GM20000 (cell line): ENCODE measurements around the gene SNUPN.
A peak's percentile ranks its signal among the peaks of the same experiment; 100 is the strongest.
"Not testable (repeated sequence)": the region's sequence is repeated elsewhere in the genome, so short reads cannot be mapped to it uniquely, and the experiment has no call there.

Experiments used
- DNase-seq: peaks from one replicate; pipeline ENCODE4 v3.0.0; 2012; ENCODE audit warnings: low spot score
- TF ChIP-seq, protein P1 (sequence below): IDR thresholded peaks from 2 replicates; pipeline ENCODE4 v1.5.1; 2012; ENCODE audit warnings: mild to moderate bottlenecking, control low read depth; ENCODE audit errors: extremely low read depth, missing control alignments

The SNUPN gene

DNA sequence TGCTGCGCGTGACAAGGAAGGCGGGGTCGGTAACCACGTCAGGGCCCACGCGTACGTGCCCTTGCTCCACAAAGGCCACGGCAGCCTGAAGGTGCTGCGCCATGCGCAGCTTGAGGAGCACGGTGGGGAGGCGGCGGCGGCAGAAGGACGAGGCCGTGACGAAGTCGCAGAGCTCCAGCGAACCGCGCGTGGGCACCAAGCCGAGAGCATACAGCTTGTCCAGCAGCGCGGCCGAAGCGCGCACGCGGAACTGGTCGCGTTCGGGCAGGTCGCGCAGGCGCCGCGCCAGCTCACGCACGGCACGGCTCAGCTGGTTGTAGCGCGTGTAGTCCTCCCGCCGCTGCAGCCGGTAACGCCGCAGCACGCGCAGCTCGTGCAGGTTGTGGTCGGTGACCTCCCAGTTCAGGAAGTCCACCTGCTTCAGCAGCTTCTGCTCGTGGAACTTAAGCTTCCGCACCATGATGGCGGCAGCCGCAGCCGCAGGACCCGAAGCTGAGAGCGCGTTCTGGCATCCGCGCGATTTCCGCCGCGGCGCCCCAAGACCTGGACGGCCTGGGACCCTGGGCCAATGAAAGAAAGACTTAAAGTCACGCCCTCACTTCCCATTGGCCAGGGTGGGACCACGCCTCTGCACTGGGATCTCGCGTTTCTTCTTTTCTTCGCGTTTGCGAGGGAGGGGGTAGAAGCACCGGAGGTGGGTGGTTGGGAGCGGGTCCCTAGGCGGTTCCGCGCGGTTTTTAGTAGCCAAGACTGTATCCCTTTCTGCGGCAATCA, 14.4 kb upstream of the SNUPN start, which contains the start of gene IMP3:
IMP3 (minus strand) TSS at position 516 of the 774 bp plus-strand sequence; CDS start at position 460, 56 bp downstream.
- TF ChIP-seq, protein P1, sequence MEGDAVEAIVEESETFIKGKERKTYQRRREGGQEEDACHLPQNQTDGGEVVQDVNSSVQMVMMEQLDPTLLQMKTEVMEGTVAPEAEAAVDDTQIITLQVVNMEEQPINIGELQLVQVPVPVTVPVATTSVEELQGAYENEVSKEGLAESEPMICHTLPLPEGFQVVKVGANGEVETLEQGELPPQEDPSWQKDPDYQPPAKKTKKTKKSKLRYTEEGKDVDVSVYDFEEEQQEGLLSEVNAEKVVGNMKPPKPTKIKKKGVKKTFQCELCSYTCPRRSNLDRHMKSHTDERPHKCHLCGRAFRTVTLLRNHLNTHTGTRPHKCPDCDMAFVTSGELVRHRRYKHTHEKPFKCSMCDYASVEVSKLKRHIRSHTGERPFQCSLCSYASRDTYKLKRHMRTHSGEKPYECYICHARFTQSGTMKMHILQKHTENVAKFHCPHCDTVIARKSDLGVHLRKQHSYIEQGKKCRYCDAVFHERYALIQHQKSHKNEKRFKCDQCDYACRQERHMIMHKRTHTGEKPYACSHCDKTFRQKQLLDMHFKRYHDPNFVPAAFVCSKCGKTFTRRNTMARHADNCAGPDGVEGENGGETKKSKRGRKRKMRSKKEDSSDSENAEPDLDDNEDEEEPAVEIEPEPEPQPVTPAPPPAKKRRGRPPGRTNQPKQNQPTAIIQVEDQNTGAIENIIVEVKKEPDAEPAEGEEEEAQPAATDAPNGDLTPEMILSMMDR, result no peak
- DNase-seq, result peak; percentile 98

DNA sequence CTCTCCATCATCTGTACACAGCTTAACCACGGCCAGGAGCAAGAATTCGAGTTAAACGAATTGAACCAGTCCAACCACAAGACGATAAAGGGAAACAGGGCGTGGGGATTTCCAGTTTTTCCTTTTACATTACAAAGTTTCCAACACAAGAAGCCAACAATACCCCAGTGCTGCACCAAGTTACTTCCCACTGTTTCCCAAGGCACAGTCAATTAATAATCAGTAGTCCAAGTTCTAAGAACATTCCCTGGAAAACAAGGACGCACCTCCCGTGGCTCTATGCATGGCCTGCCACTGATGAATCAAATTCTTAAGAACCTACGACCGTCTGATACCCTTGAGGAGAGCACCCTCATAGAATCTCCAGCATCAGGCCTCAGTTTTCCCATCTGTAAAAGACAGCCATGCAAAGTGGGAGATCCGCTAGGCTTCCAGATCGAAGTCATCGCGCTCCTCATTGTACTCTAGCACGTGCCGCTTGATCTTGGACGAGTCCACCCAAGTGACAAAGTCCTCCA, 13.7 kb upstream of the SNUPN start:
- no peak for DNase-seq
- TF ChIP-seq, protein P1, result no peak

DNA sequence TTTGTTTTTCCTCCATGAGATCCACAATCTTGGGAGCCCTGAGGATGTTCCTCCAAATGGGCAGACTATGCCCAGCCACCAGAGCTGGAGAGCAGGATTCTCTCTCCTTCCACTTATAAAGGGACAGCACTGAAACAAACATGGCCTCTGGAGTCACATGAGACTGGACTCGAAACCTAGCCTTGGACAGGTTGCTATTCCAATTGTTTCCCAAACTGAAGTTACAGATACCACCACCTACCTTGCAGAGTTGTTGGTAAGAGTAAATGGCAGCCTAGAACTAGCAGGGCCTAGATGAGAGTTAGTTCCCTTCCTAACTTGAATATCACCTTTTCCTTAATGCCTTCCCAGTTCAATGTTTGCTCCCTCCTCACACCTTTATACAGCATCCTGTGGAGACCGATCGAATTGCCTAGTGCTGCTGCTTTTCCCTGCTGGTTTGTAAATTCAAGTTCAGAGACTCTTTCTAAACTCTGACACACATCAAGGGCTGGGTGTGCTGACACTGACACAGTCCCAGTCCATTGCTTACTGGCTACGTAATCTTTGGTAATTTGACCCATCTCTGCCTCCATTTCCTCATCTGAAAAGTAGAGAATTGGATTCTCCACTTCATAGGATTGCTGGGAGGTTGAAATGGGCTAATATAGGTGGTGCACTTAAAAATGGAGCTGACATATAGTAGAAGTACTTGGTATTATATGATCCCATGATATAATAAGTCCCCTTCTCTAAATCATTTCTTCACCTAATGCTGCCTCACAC, 11.9 kb upstream of the SNUPN start:
- TF ChIP-seq, protein P1, result no peak

DNA sequence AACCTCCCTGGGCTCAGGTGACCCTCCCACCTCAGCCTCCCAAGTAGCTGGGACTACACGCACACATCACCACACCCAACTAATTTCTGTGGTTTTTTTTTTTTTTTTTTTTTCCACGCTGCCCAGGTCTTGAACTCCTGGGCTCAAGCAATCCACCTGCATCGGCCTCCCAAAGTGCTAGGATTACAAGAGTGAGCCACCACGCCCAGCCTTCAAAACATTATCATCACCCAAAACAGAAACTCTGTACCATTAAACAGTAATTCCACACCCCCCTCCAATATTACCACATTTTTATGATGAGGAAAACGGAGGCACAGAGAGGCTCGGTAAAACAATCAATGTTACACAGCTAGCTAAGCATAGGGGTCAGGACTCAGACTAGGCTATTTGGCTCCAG, 10.5 kb upstream of the SNUPN start:
- DNase-seq, result no peak

More for the DNA sequence above, 11.9 kb upstream of the SNUPN start:
- DNase-seq, result no peak

DNA sequence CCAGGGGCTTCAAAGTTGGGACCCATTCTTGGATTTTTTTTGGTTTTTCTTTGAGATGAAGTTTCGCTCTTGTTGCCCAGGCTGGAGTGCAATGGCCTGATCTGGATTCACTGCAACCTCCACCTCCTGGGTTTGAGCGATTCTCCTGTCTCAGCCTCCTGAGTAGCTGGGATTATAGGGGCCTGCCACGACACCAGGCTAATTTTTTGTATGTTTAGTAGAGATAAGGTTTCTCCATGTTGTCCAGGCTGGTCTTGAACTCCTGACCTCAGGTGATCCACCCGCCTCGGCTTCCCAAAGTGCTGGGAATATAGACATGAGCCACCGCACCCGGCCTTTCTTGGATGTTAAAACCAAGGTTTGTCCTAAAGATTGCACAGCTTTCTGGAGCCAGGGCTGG, 8.4 kb upstream of the SNUPN start:
- not testable (repeated sequence) for DNase-seq

More for the DNA sequence above, 10.5 kb upstream of the SNUPN start:
- TF ChIP-seq, protein P1, result no peak

DNA sequence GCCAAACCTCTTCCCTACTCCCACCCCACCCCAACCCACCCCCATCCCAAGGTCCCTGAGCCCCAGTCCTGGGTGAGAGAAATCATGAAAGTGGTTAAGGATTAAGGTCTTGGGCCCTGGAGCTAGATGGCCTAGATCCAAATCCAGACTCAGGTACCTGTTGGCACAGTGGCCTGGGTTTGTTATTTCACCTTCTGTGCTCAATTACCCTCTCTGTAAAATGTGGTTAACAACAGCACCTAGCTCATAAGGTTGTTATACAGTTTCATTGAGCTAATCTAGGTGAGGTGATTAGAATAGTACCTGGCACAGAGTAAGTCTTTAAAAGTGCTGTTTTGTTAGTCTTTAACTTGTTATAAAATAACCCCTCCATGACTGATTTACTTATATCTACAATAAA, 6.4 kb upstream of the SNUPN start:
- no peak for DNase-seq
- TF ChIP-seq, protein P1, result no peak

DNA sequence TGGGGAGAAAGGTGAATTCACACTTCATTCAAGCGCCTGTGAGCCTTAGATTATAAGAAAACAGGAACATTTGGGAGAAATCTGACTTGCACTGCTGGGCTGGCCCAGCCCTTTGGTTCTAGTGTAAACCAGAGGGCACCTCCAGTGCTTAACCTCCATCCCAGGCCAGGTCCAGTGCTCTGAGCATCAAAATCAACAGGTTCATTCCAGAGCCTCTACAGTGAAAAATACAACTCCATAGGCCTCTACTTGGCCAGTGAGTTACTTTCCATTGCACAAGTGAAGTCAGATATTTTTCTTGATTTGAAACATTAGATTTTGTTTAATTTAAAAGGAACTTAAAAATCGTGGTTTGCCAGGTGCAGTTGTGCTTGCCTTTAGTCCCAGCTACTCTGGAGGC, 3.0 kb downstream of the SNUPN start:
- TF ChIP-seq, protein P1, result no peak
- no peak for DNase-seq
